Measurements from ENCODE around the gene PFKP.
"Not testable (repeated sequence)": the region's sequence is repeated elsewhere in the genome, so short reads cannot be mapped to it uniquely, and the experiment has no call there.

Gene PFKP

GRCh38 chr10:3102720-3103427 is 35.5 kb downstream of the PFKP start:
- H3K9me3 ChIP-seq (ENCODE audit: control insufficient read depth, low read length): no peaks in the 10 kb centered on the region
- no peak overlapping the region for H3K9ac ChIP-seq (ENCODE audit: low read length)
- H3K4me1 ChIP-seq (ENCODE audit: control insufficient read depth, insufficient read depth, low read length): peaks cover 31% of the 10 kb centered on the region
- no peak for DNase-seq (ENCODE audit: low read depth)
- no peaks in the 10 kb centered on the region for H3K36me3 ChIP-seq (ENCODE audit: control insufficient read depth, insufficient read depth, low read length, severe bottlenecking)
- H3K4me3 ChIP-seq (ENCODE audit: low read length): no peak overlapping the region
- H3K27me3 ChIP-seq (replicated peaks; ENCODE audit: control insufficient read depth, insufficient read depth, low read length): no peaks in the 10 kb centered on the region

GRCh38 chr10:3103646-3104045 is 36.3 kb downstream of the PFKP start:
- Histone ChIP-seq H3K4me3 (ENCODE audit: low read length) (no peak overlapping the region), H3K36me3 (ENCODE audit: control insufficient read depth, insufficient read depth, low read length, severe bottlenecking) (no peaks in the 10 kb centered on the region), H3K27me3 (replicated peaks; ENCODE audit: control insufficient read depth, insufficient read depth, low read length) (no peaks in the 10 kb centered on the region)

GRCh38 chr10:3104251-3104918 is 37.0 kb downstream of the PFKP start:
- DNase-seq (ENCODE audit: low read depth): no peak
- no peaks in the 10 kb centered on the region for H3K9me3 ChIP-seq (ENCODE audit: control insufficient read depth, low read length)
- H3K4me3 ChIP-seq (ENCODE audit: low read length): no peak overlapping the region
- H3K27me3 ChIP-seq (replicated peaks; ENCODE audit: control insufficient read depth, insufficient read depth, low read length): no peaks in the 10 kb centered on the region
- H3K9ac ChIP-seq (ENCODE audit: low read length): no peak overlapping the region
- peaks cover 27% of the 10 kb centered on the region for H3K4me1 ChIP-seq (ENCODE audit: control insufficient read depth, insufficient read depth, low read length)
- H3K36me3 ChIP-seq (ENCODE audit: control insufficient read depth, insufficient read depth, low read length, severe bottlenecking): peaks cover 2% of the 10 kb centered on the region

More at GRCh38 chr10:3103646-3104045, 36.3 kb downstream of the PFKP start:
- no peak for DNase-seq (ENCODE audit: low read depth)
- H3K9me3 ChIP-seq (ENCODE audit: control insufficient read depth, low read length): no peaks in the 10 kb centered on the region
- peaks cover 34% of the 10 kb centered on the region for H3K4me1 ChIP-seq (ENCODE audit: control insufficient read depth, insufficient read depth, low read length)
- no peak overlapping the region for H3K9ac ChIP-seq (ENCODE audit: low read length)

DNA sequence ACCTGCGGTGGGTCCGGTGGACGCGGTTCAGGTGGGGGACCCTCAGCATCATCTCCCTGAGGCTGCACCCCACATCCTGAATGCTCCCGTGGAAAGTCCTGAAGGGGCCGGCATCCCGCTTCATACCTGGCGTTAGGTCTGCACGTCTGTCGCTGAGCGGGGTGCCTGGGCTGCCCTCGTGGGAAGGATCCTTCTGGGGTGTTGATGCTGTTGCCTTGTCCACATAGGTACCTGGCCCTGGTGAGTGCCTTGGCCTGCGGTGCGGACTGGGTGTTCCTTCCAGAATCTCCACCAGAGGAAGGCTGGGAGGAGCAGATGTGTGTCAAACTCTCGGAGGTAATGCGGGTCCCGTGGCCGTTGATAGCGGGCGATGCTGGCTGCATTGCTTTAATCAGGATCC is 37.8 kb downstream of the PFKP start:
- H3K4me1 ChIP-seq (ENCODE audit: control insufficient read depth, insufficient read depth, low read length): peaks cover 19% of the 10 kb centered on the region
- H3K27me3 ChIP-seq (replicated peaks; ENCODE audit: control insufficient read depth, insufficient read depth, low read length): no peaks in the 10 kb centered on the region
- H3K9ac ChIP-seq (ENCODE audit: low read length): no peak overlapping the region
- no peak for DNase-seq (ENCODE audit: low read depth)
- no peak overlapping the region for H3K4me3 ChIP-seq (ENCODE audit: low read length)
- no peaks in the 10 kb centered on the region for H3K9me3 ChIP-seq (ENCODE audit: control insufficient read depth, low read length)
- H3K36me3 ChIP-seq (ENCODE audit: control insufficient read depth, insufficient read depth, low read length, severe bottlenecking): peaks cover 5% of the 10 kb centered on the region

DNA sequence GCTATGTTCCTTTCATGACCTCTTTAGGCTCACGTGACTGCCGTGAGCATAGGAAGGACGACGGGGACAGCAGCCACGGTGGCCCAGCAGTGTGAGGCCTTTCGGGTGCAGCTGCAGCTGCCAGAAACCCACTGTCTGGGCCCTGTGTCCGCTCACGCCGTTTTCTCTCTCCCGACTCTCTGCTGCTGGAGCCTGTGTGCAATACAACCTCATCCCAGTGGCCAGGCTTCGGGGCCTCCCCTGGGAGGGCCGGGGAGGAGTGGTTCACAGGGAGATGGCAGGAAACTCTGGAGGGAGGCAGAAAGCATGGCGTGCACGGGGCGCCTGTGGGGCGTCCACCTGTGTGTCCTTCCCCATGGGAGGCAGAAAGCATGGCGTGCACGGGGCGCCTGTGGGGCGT is 38.6 kb downstream of the PFKP start:
- H3K27me3 ChIP-seq (replicated peaks; ENCODE audit: control insufficient read depth, insufficient read depth, low read length): no peaks in the 10 kb centered on the region
- DNase-seq (ENCODE audit: low read depth): no peak
- H3K4me1 ChIP-seq (ENCODE audit: control insufficient read depth, insufficient read depth, low read length): peaks cover 21% of the 10 kb centered on the region
- no peak overlapping the region for H3K9ac ChIP-seq (ENCODE audit: low read length)
- no peak overlapping the region for H3K4me3 ChIP-seq (ENCODE audit: low read length)
- peaks cover 5% of the 10 kb centered on the region for H3K36me3 ChIP-seq (ENCODE audit: control insufficient read depth, insufficient read depth, low read length, severe bottlenecking)
- H3K9me3 ChIP-seq (ENCODE audit: control insufficient read depth, low read length): no peaks in the 10 kb centered on the region

DNA sequence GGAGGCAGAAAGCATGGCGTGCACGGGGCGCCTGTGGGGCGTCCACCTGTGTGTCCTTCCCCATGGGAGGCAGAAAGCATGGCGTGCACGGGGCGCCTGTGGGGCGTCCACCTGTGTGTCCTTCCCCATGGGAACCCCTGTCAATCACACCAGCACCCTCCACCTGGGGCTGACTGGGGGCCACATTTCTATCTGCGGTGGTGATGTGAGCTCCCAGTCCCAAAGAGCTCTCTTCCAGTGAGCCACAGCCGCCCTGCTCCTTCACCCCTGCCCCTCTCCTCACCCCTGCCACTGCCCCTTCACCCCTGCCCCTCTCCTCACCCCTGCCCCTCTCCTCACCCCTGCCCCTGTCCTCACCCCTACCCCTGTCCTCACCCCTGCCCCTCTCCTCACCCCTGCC is 39.0 kb downstream of the PFKP start:
- not testable (repeated sequence) for H3K36me3 ChIP-seq (ENCODE audit: control insufficient read depth, insufficient read depth, low read length, severe bottlenecking); H3K4me3 ChIP-seq (ENCODE audit: low read length); H3K27me3 ChIP-seq (replicated peaks; ENCODE audit: control insufficient read depth, insufficient read depth, low read length); DNase-seq (ENCODE audit: low read depth); H3K9ac ChIP-seq (ENCODE audit: low read length); H3K9me3 ChIP-seq (ENCODE audit: control insufficient read depth, low read length)
- H3K4me1 ChIP-seq (ENCODE audit: control insufficient read depth, insufficient read depth, low read length): peaks cover 23% of the 10 kb centered on the region

- no peaks in the 10 kb centered on the region for H3K9me3 ChIP-seq (ENCODE audit: control insufficient read depth, low read length)
- peak overlapping the region; percentile 75 for H3K9ac ChIP-seq (ENCODE audit: low read length)
- H3K4me3 ChIP-seq (ENCODE audit: low read length): peak overlapping the region; percentile 31
- no peaks in the 10 kb centered on the region for H3K27me3 ChIP-seq (replicated peaks; ENCODE audit: control insufficient read depth, insufficient read depth, low read length)
- H3K4me1 ChIP-seq (ENCODE audit: control insufficient read depth, insufficient read depth, low read length): peaks cover 29% of the 10 kb centered on the region
- peaks cover 5% of the 10 kb centered on the region for H3K36me3 ChIP-seq (ENCODE audit: control insufficient read depth, insufficient read depth, low read length, severe bottlenecking)
- no peak for DNase-seq (ENCODE audit: low read depth)
Measured at GRCh38 chr10:3106928-3107425, 39.6 kb downstream of the PFKP start.

DNA sequence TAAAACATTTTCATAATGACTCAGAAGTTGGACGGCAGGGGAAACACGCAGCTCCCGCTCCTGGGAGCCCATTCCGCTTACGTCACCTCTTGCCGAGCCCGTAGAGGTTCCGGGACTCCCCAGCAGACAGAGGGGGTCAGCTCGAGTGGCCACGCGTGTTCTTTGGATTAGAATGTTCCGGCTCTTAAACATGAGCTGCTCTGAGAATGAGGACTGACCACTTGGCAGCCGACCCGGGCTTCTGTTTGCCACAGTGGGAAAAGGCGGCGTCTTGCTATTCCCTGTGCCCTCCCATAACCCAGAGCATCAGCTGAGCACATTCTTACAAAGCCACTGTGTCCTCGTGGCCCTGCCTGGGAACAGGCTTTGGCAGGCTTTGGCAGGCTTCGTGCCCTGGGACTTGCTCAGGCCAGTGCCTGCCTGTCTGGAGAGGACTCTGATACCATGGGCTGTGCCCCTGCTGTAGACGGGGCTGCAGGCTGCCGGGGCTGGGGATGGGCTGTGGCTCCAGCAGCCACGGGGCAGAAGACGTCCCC is 40.1 kb downstream of the PFKP start:
- DNase-seq (ENCODE audit: low read depth): peak; percentile 20

DNA sequence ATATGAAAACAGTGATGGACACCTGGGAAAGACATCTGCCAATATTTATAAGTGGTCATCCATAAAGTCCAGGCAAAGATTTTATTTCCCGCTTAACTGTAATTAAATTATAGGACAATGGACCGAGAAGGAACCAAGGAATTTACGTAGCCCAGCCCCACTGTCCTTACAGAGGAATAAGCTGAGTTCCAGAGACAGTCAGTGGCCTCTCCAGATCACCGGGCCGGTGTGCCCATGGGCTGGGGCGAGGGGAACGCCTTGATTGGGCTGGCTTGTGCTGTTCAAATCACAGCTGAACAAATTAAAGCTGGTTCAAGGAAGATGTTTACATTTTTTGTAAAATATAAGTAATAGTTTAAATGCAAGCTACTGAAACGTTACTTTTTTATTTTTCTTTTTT is 40.7 kb downstream of the PFKP start:
- Histone ChIP-seq H3K9me3 (ENCODE audit: control insufficient read depth, low read length) (no peaks in the 10 kb centered on the region), H3K4me1 (ENCODE audit: control insufficient read depth, insufficient read depth, low read length) (peaks cover 32% of the 10 kb centered on the region), H3K36me3 (ENCODE audit: control insufficient read depth, insufficient read depth, low read length, severe bottlenecking) (peaks cover 8% of the 10 kb centered on the region), H3K4me3 (ENCODE audit: low read length) (no peak overlapping the region), H3K9ac (ENCODE audit: low read length) (peak overlapping the region; percentile 75), H3K27me3 (replicated peaks; ENCODE audit: control insufficient read depth, insufficient read depth, low read length) (no peaks in the 10 kb centered on the region)
- no peak for DNase-seq (ENCODE audit: low read depth)

More for the DNA sequence above, 40.1 kb downstream of the PFKP start:
- Histone ChIP-seq H3K4me1 (ENCODE audit: control insufficient read depth, insufficient read depth, low read length) (peaks cover 35% of the 10 kb centered on the region), H3K9me3 (ENCODE audit: control insufficient read depth, low read length) (no peaks in the 10 kb centered on the region), H3K27me3 (replicated peaks; ENCODE audit: control insufficient read depth, insufficient read depth, low read length) (no peaks in the 10 kb centered on the region), H3K9ac (ENCODE audit: low read length) (peak overlapping the region; percentile 75), H3K36me3 (ENCODE audit: control insufficient read depth, insufficient read depth, low read length, severe bottlenecking) (peaks cover 5% of the 10 kb centered on the region), H3K4me3 (ENCODE audit: low read length) (peak overlapping the region; percentile 31)

- no peaks in the 10 kb centered on the region for H3K9me3 ChIP-seq (ENCODE audit: control insufficient read depth, low read length)
- H3K36me3 ChIP-seq (ENCODE audit: control insufficient read depth, insufficient read depth, low read length, severe bottlenecking): peaks cover 14% of the 10 kb centered on the region
- no peaks in the 10 kb centered on the region for H3K27me3 ChIP-seq (replicated peaks; ENCODE audit: control insufficient read depth, insufficient read depth, low read length)
- H3K9ac ChIP-seq (ENCODE audit: low read length): no peak overlapping the region
- H3K4me1 ChIP-seq (ENCODE audit: control insufficient read depth, insufficient read depth, low read length): peaks cover 27% of the 10 kb centered on the region
- no peak overlapping the region for H3K4me3 ChIP-seq (ENCODE audit: low read length)
- no peak for DNase-seq (ENCODE audit: low read depth)
Measured at GRCh38 chr10:3108575-3109105, 41.3 kb downstream of the PFKP start.

GRCh38 chr10:3109196-3109595 is 41.8 kb downstream of the PFKP start:
- no peak overlapping the region for H3K9ac ChIP-seq (ENCODE audit: low read length)
- no peak overlapping the region for H3K4me3 ChIP-seq (ENCODE audit: low read length)
- H3K27me3 ChIP-seq (replicated peaks; ENCODE audit: control insufficient read depth, insufficient read depth, low read length): no peaks in the 10 kb centered on the region
- peaks cover 17% of the 10 kb centered on the region for H3K36me3 ChIP-seq (ENCODE audit: control insufficient read depth, insufficient read depth, low read length, severe bottlenecking)
- H3K4me1 ChIP-seq (ENCODE audit: control insufficient read depth, insufficient read depth, low read length): peaks cover 27% of the 10 kb centered on the region
- no peak for DNase-seq (ENCODE audit: low read depth)
- H3K9me3 ChIP-seq (ENCODE audit: control insufficient read depth, low read length): no peaks in the 10 kb centered on the region
